CD4-positive, alpha-beta T cell treated with Interleukin-12 subunit alpha and Interleukin-12 subunit beta, for 1 hour (primary cell): Measurements from ENCODE around the gene PRR16.

Experiments
- DNase-seq: peaks from one replicate; pipeline ENCODE4 v3.0.0-alpha.2; 2020

PRR16 gene

DNA sequence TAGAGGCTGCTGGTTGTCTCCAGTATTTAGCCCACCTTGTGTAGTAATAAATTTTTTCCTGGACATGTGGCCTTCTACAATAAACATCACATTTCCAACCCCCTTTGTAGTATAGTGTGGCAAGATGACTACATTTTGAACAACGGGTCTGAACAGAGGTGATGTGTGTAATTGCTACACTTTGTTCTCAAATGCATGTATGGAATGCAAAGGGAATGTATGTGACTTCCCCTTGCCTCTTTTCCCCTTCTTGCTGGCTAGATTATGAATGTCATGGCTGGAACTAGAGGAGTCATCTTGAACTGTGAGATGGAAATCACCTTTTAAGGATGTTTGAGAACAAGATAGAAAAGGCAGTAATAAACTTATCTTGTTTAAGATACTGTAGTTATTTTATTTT lies 54.5 kb downstream of the PRR16 start:
- no peak for DNase-seq

DNA sequence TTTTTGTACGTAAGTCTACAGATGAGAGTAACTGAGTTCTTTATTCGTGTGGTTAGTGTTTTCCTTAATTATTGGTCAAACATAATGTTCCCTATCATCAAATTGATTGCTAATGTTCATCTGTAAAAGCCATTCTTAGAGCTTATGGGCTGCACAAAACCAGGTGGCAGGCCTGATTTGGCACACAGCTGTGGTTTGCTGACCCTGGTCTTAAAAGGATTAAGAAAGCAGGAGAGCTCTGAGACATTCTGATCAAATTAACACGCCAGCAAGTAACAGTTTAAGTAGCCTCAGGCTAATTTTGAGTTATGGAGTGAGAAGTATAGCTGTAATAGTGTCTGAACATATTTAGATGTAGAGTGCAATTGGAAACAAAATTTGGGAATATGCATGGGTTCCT lies 63.2 kb downstream of the PRR16 start:
- no peak for DNase-seq

DNA sequence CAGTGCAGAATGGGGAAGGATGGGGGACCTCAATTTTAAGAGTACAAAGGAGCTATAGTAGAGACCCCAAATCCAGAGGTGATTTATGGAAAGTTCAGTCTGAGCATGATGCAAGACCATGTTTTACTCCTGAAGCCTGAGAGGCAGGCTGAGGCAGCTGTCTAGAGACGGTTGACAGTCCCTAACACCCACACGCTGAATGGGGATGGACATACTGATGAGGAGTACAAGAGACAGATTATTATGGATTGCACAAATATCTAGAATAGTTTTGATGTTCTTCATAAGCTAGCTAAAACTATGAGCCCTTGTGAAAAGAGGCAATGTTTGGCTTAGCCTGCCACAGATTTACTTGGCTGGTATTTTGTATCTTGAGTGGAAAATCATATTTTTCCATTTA lies 64.5 kb downstream of the PRR16 start:
- no peak for DNase-seq

DNA sequence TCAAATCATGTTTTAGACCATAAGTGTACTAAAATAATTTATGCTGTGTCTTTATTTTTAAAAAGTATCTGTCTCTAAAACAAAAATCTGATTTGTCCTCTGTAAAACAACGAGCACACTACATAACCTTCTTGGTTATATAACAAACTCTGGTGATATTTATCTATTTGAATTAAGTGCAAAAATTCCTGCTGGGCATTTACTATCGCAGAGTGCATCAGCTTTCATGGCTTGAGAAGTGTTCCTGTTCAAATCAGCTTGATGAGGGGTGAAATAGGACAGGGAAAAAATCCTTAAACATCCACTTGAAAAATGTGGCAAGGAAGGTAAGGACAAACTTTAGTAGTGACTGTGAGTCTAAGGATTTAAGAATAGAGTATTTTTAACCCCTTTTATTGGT lies 65.3 kb downstream of the PRR16 start:
- DNase-seq, result no peak

DNA sequence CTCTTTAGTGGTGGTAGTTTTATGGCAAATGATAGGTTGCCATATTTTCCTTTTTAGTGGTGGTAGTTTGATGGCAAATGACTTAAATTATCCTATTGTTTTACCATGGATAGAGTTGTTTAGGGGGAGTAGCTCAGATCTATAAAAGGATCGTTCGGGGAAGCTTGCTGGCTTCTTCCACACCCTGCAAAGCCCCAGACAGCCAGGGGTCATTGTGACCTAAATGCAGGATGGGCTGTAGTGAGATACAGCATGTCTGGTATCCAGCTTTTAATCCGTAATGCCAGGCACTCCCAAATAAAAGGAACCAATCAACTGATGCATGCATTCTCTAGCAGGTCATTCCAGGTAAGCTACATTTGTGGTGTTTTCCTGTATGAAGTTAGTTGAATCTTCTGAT lies 67.1 kb downstream of the PRR16 start:
- no peak for DNase-seq

DNA sequence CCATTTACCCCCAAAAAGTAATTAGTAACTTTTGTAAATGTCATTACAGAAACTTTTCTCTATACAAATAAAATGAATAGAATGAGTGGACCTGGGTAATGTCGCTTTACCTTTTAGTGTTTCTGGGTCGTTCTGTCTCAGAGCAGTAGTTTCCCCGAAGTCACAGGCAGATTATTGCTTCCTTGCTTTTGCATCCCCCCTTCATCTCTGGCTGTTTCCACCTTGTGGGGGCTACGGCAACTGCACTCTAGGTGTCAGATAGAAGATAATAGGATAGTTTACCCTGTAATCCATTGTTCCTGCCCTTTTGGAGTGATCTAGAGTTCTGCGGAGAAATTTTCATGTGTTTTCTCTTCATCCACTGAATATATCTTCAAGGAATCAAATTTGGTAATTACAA lies 68.7 kb downstream of the PRR16 start:
- no peak for DNase-seq

DNA sequence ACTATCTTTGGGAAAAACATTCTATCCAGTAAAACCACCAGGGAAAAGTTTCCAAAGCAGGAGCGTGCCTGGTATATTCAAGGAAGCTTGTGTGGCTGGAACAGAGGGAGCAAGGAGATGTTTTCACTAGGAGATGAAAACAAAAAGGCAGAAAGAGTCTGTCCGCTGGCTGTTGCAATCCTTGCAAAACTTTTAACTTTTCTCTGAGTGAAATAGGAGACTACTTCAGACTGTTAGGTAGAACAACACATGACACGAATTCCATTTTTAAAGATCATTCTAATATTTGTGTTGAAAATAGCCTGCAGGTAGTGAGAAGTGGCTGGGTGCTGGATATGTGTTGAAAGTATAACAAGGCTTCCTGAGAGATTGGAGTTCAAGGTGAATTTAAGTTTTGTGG lies 69.5 kb downstream of the PRR16 start:
- DNase-seq, result no peak

DNA sequence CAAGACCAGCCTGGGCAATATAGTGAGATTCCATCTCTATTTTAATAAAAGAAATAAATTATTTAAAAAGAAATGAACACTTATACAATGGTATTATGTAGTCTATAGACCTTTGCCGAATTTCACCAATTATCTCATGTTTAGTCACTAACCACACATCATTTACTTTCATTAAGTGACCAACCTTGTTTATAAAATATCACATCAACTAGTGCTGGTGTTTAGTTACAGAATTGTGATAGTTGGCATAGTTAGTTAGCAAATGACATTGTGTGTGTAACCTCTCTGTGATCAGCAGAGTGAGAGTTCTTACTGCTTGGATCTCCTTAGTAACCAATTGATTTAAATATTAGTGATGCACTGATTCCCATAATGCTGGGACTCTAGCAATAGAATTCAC lies 71.8 kb downstream of the PRR16 start:
- no peak for DNase-seq

DNA sequence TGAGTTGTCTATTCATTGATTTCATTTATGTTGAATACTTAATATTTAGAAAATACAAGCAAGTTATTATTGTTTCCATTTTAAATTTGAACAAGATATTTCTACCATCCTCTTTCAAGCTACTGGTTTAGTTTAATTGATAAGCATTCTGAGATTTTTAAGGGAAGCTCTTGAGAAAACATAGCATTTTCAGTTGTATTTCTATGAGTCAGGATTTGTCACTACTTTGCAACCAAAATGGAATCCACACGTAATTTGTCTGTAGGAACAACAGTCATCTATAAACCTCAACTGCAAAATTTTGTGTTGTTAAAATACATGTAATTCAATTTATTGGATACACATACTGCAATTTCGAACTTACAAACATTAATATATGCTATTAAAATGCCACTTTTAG lies 74.0 kb downstream of the PRR16 start:
- DNase-seq, result no peak

DNA sequence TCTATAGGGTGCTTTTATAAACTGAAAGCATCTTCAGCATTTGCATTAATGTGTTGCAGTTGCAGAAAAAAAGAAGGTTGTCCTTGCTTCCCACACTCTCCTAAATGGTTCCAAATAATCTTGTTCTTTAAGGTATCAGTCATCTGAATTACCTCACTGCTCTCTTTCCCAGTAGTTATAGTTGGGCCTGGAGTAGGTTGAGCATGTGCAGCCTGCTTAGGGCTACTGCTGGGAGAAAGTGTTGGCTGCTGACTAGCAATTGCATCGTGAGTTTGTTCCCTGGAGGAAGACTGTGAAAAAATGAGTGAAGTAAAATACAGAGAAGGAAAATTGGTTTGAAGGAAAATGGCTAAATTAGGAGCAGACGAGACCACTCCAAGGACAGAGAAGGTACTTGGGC lies 74.5 kb downstream of the PRR16 start:
- no peak for DNase-seq

DNA sequence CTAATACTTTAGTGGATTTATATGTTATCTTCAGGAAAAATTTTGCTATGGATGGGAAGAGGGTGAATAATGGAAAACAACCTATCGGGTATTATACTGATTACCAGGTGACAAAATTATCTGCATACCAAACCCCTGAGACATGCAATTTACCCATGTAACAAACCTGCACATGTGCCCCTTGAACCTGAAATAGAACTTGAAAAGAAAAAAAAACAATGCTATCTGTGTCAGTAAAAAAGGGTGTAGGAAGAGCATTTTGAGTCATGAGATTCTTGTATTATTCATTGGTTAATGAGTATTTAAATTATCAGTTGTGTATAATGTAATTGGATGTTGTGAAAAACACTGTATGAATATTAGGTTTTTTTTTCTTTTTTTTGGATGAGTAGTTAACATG lies 75.4 kb downstream of the PRR16 start:
- no peak for DNase-seq

DNA sequence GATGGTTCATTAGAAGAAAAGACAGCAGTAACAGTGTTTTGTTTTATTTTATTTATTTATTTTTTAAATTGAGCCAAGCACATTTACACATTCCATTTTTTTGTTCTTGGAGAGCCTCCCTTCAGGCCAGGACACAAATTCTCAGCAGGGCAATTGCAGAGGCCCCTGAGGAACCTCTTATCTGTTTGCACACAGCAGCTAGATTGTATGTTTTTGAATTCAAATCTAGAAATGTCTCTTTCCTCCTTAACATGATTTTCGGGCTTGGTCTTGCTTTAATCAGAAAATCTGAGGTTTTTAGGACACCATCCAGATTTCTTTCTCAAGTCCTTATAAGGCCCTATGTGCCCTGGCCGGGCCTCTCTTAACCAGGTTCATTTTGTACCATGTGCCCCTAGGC lies 76.0 kb downstream of the PRR16 start:
- no peak for DNase-seq

DNA sequence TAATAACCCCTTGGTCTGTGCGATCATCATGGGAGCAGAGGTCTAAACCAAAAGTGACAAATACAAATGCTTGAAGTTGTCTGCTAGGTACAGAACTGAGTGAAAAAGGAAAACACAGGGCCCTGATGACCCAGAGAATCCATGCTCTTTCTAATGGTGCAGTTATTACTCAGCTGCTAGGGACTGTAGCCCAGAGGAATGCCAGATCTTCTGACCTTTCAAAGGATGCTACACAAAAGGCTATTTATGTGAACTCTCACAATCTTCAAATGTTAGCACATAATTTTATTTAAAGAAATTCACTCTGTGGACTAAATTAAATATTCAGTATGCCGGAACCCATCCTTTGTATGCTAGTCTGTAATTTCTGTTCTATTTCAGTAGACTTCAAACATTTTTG lies 79.9 kb downstream of the PRR16 start:
- DNase-seq, result no peak

DNA sequence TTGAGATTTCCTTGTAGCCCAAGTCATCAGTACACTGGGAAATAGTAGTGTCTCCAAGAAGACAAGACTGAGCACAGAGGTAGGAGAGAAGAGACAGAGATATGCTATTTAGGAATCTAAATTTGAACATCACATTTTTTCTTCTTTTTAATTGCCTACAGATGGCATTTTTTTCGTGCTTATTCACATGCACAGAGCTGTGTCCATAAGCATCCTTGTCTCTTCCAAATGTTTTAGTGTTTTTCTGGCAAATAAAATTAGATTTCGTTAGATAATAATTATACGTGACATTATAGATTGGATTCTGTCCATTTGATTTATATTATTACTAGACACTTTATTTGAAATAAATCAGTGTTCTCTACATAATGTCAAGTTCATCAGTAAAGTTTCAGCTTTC lies 80.9 kb downstream of the PRR16 start:
- DNase-seq, result no peak

DNA sequence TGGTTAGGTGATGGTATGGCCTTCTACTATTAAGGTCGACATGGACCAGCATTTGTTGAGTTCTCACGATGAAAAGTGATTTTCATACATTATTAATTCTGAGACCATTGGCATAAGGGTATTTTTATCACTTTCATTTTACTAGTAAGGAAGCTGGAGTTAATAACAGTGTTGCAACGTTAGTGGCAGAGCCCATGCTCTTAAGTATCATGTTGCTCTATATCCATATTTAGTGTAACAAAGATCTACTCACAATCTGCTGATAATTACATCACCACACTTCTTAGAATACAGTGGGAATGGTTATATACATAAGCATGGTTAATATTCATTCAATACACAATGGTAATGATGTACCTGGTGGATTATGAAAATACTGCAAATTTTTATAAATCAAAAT lies 81.9 kb downstream of the PRR16 start:
- no peak for DNase-seq

DNA sequence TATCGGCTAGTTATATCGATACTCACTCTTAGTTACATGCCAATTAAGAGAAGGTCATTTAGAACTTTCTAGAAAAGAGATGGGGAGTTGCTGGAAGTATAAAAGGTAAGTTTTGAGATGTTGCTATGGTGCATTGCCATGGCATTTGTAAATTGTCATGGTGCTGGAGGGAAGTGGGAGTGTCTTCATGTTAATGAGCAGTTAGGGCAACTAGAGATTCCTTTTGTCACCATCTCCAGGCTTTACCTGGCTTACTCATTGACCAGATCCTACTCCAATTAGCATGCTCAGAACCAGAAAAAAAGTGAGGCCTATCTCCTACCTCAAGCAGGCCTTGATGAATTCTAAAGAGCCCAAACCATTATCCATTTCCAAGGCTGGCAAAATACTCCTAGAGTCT lies 82.8 kb downstream of the PRR16 start:
- DNase-seq, result no peak

DNA sequence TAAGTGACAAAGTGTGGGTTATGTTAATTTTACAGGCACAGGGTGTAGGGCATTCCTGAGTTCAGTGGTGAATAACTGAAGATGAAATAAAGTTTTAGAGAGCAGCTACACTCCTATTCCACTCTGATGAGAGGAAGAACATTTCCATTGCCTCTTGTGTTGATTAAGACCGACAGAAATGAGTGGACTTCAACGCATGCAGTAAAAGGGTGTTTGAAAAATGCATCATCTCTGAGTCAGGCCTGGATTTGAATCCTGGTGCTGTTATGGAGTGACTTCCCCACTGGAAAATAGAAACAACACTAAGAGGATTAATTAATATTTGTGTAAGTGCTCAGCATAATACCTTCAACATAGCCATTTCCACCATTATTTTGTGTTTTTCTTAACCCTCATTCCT lies 86.3 kb downstream of the PRR16 start:
- DNase-seq, result no peak

DNA sequence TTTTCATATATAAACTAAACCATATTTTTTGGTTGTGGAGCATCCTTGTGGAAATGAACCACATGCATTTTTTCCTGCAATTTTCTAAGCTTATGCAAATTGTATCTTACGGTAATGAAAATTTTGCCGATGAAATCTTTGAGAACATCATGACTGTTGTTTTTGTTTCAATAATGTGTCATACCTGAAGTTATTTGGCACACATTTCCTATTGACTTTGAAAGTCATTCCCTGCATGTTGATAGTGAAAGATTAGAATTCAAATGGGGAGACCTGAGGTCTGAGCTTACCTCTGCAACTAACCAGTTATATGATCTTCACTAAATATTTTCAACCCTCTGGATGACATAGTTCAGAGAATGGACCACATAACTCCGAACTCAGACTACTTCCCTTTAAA lies 88.5 kb downstream of the PRR16 start:
- DNase-seq, result no peak

DNA sequence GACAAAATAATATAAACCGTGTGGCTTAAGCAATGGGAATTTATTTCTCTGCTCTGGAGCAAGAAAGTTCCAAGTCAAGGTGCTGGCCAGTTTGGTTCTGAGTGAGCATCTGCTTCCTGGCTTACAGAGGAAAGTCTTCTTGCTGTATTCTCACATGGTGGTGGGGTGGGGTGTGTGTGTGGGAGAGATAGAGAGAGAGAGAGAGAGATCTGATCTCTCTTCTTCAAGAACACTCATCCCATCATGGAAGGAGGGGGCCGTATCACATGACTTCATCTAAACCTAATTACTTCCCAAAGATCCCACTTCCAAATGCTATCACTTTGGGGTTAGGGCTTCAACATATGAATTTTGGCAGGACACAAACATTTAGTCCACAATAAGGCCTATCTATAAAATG lies 91.2 kb downstream of the PRR16 start:
- no peak for DNase-seq

DNA sequence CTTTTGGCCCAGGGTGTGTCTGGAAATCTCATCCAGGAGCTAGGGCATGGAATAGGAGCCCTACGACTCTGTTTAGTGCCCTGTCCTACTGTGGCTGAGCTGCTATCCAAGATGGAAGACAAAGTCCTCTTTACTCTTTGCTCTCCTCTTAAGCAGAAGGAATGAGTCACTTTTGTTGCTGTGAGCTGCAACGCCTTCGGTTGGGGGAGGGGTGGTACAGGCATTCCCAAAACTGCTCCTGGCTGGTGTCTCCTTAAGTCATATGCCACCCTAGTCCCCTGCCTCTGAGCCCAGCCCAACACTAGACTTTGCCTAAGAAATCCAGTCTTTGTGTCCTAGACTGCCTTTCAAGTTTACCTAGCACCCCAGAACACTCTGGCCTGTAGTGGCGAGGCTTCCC lies 99.9 kb downstream of the PRR16 start:
- no peak for DNase-seq

DNA sequence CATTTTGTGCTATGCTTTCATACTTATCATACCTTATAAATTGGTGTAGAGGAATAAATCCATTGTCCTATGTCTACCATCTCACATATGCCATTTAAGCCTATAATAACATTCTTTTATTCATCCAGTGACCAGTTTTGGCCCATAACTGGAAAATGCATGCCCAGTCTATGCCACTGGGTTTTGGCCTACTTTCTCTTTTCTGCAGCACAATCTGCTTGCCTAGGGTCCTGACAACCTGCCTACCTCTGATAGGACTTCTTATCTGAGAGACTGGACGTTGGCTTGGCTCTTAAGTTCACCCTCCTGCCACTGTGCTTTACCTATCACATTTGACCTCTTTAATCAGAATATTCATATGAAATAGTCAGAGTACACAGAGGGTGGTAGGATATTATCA lies 103.0 kb downstream of the PRR16 start:
- no peak for DNase-seq

DNA sequence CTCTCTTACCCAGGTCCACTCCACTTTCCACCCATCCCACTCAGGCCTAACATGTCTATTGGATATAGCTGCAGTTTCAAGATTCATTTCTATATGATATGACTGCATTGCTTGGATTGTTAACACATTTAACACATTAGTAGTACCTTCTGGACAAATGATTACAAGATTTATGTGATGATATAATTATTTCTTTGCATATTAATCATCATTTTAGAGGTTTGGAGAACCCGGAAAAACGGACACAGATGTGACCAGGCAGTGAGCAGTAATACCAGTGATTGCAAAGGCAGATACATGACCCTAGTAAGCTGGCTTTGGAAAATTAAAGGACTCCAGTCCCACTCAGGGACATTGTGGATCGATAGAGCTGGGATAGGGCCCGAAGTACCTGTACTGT lies 103.8 kb downstream of the PRR16 start:
- no peak for DNase-seq

DNA sequence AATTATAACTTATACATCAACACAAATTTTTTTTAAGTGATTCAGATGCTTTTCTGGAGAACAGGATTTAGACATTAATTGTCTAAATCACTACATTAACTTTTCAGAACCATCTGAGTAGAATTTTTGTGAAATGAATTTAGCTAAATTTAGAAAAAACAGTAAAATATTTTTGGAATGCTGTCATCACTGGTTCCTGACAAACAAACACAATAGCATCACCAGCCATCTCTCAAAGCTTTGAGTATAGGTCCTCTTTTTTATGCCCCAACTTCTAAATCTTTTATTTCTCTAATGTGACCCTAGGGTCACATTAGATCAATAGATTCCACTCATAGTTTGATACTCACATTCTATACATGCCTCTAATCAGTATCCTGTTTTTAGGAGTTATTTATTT lies 104.6 kb downstream of the PRR16 start:
- no peak for DNase-seq

DNA sequence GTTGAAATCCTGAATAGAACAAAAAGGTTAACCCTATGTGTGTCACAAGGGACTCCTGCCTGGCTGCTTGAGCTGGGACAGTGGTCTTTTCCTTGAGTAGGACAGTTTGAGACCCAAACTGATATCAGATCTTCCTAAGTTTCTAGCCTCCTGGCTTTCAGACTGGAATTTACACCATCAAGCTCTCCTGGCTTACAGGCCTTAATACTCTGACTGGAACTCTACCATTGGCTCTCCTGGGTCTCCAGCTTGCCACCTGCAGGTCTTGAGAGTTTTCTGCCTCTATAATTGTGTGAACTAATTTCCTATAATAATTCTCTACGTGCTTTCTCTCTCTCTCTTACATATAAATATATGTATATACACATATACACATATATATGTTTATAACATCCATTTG lies 112.5 kb downstream of the PRR16 start:
- no peak for DNase-seq

DNA sequence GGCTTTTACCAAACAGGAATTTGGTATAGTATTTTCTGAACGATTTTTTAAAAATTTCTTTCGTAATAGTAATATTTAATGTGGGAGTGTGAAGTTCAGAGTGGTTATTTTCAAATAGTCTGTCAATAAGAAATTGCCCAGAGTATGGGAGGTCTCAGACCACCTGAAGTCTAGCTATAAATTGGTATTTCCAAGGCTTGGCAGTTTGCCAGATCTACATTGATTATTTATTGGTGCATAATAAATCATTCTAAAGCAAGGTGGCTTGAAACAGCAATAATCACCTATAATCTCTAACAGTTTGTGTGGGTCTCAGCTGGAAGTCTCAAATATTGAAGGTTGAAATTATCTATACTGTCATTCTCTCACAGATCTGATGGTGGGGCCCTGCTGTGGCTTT lies 118.5 kb downstream of the PRR16 start:
- DNase-seq, result no peak

DNA sequence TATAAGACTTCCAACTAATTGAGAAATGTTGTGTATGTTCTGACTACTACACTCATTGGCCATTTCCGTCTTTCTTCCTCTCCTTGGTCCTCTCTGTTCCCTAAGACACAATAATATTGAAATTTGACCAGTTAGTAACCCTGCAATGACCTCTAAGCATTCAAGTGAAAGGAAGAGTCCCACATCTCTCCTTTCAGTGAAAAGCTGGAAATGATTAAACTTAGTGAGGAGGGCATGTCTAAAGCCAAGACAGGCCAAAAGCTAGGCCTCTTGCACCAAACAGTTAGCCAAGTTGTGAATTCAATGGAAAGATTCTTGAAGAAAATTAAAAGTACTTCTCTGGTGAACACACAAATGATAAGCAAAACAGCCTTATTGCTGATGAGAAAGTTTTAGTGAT lies 122.5 kb downstream of the PRR16 start:
- DNase-seq, result no peak

DNA sequence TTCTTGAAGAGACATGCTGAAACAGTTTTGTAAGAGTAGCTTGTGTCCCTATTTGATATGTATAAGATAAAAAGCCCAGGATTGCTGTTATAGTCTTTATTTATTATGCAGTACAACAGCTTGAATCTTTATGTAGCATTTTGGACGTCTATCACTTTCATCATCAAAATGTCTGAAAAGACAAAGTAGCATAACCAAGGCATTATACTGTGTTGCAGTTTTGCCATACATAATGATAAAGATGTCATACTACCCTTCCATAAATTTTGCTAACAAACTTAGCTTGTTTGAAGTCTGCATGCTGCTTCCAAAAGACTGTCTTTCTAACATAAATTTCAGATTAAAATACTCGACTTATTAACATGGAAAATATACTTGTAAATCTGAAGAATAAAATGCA lies 127.8 kb downstream of the PRR16 start:
- no peak for DNase-seq
